Measurements from ENCODE around the gene PLXNB2. TPM values are rescaled to one million over a fixed set of nuclear protein-coding genes. Genes with fewer than 3 reads are reported as not detected.

The PLXNB2 gene
- polyA plus RNA-seq, 1 experiment: 68.0 TPM

GRCh38 chr22:50238755-50239154 lies 68.7 kb downstream of the PLXNB2 start:
- DNase-seq (ENCODE audit: low read depth, low spot score): no peak
- ChIA-PET POLR2A (no interaction called here), CTCF (interaction anchor here (0.9 to 2.6 kb wide), 2 partner anchors 8 to 128 kb away, joined by 4 to 6 read pairs; no protein-coding TSS in a partner anchor)
- no peaks in the 10 kb centered on the region for H3K27me3 ChIP-seq (ENCODE audit: control insufficient read depth, insufficient read depth, low read length)
- TF ChIP-seq CTCF (IDR thresholded peaks at IDR 0.05; ENCODE audit: low read depth, low read length): no peak
- H3K27ac ChIP-seq (ENCODE audit: low read depth, low read length): no peak overlapping the region
- no peak overlapping the region for H3K4me3 ChIP-seq (ENCODE audit: low read depth, low read length)
- H3K9me3 ChIP-seq (ENCODE audit: control insufficient read depth, insufficient read depth, low read length): peaks cover 11% of the 10 kb centered on the region; the same call in 1 of the 2 replicates

- H3K9me3 ChIP-seq (ENCODE audit: control insufficient read depth, insufficient read depth, low read length): peaks cover 11% of the 10 kb centered on the region; the same call in 1 of the 2 replicates
- H3K4me3 ChIP-seq (ENCODE audit: low read depth, low read length): no peak overlapping the region
- peak; percentile 58 for TF ChIP-seq CTCF (IDR thresholded peaks at IDR 0.05; ENCODE audit: low read depth, low read length)
- ChIA-PET POLR2A (interaction anchor here (1.0 kb wide), 1 partner anchor 15 kb away, joined by 3 read pairs; the partner anchor contains the start of gene HDAC10), CTCF (interaction anchor here (1.4 to 2.6 kb wide), 3 partner anchors 15 to 130 kb away, joined by 3 to 6 read pairs (median 3); no protein-coding TSS in a partner anchor)
- H3K27me3 ChIP-seq (ENCODE audit: control insufficient read depth, insufficient read depth, low read length): no peaks in the 10 kb centered on the region
- H3K27ac ChIP-seq (ENCODE audit: low read depth, low read length): no peak overlapping the region
- DNase-seq (ENCODE audit: low read depth, low spot score): no peak
Measured at GRCh38 chr22:50236731-50237409, 70.6 kb downstream of the PLXNB2 start.

DNA sequence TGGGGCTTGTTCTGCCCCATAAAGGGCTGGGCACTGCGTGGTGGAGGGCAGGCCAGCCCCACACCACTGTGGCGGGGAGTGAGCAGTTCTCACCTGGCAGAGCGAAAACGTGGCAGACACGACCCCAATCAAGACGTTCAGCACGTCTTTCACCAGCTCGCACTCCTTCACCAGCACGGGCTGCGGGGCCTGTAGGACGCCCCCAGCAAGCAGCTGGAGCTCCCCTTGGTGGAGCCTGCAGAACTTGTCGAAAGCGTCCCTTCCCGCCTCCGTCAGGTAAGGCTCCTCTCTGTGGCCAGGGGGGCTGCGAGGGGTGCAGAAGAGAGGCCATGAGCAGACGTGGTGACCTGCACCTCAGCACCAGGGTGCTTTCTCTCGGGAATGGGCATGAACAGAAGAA lies 74.2 kb downstream of the PLXNB2 start:
- ChIA-PET POLR2A (no interaction called here), CTCF (no interaction called here)
- no peak for DNase-seq (ENCODE audit: low read depth, low spot score)
- no peaks in the 10 kb centered on the region for H3K27me3 ChIP-seq (ENCODE audit: control insufficient read depth, insufficient read depth, low read length)
- H3K9me3 ChIP-seq (ENCODE audit: control insufficient read depth, insufficient read depth, low read length): peaks cover 11% of the 10 kb centered on the region; the same call in 1 of the 2 replicates
- H3K4me3 ChIP-seq (ENCODE audit: low read depth, low read length): no peak overlapping the region
- no peak overlapping the region for H3K27ac ChIP-seq (ENCODE audit: low read depth, low read length)
- TF ChIP-seq CTCF (IDR thresholded peaks at IDR 0.05; ENCODE audit: low read depth, low read length): no peak

DNA sequence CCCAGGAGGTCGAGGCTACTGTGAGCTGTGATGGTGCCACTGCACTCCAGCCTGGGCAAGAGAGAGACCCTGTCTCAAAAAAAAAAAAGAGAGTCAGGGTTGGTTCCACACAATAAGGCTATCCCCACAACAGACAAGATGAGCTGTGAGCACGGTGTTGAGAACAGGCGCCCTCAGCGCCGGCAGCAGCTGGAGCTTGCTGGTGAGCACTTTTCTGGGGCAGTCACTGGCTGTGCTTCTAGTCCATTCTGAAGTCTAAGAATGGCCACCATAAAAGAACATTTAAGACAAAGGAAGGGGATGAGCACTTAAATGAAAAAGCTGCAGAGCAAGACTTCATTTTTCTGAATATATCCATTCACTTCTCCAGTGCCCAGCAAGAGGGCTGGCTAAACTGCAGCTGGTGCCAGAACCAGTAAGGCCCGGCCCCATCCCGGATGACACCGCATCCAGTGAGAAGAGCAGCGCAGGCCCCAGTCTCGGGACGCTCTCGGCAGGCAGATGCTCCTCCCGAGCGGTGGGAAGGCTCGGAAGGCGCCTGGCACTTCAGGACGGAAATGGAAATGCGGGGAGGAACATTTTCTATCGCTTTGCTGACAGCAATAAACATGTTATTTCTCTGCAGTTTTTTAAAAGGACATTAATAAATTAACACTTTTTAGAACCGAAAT lies 74.8 kb downstream of the PLXNB2 start:
- ChIA-PET CTCF (no interaction called here), POLR2A (interaction anchor here (0.7 kb wide), 2 partner anchors 159 to 182 kb away, joined by 3 to 4 read pairs; no protein-coding TSS in a partner anchor)
- Histone ChIP-seq H3K27ac (ENCODE audit: low read depth, low read length) (no peak overlapping the region), H3K9me3 (ENCODE audit: control insufficient read depth, insufficient read depth, low read length) (peaks cover 11% of the 10 kb centered on the region; the same call in 1 of the 2 replicates), H3K4me3 (ENCODE audit: low read depth, low read length) (no peak overlapping the region), H3K27me3 (ENCODE audit: control insufficient read depth, insufficient read depth, low read length) (no peaks in the 10 kb centered on the region)
- no peak for DNase-seq (ENCODE audit: low read depth, low spot score)
- no peak for TF ChIP-seq CTCF (IDR thresholded peaks at IDR 0.05; ENCODE audit: low read depth, low read length)

DNA sequence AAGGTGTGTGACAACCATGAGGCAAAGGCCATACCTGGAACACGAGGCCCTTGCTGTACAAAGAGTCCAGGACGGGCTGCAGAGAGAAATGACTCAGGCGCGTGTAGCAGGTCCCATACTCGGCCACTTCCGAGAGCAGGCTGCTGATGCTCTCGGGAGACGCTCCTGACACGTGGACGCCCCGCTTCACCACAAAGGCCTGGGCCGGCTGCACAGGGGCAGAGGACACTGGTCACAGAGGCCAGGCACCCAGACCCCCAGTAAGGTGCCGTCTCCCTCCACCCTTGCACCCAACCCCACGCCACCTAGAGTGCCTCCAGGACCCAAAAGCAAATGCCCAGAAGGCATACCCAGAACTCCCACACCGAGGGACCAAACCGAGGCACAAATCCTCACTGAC lies 78.1 kb downstream of the PLXNB2 start:
- CTCF ChIA-PET: interaction anchor here (0.6 to 1.4 kb wide), 3 partner anchors 12 to 130 kb away, joined by 3 to 9 read pairs (median 4); no protein-coding TSS in a partner anchor
- no peak for TF ChIP-seq CTCF (IDR thresholded peaks at IDR 0.05; ENCODE audit: low read depth, low read length)
- POLR2A ChIA-PET: no interaction called here
- Histone ChIP-seq H3K27ac (ENCODE audit: low read depth, low read length) (no peak overlapping the region), H3K27me3 (ENCODE audit: control insufficient read depth, insufficient read depth, low read length) (no peaks in the 10 kb centered on the region), H3K9me3 (ENCODE audit: control insufficient read depth, insufficient read depth, low read length) (peaks cover 1% of the 10 kb centered on the region; the same call in 1 of the 2 replicates), H3K4me3 (ENCODE audit: low read depth, low read length) (no peak overlapping the region)
- DNase-seq (ENCODE audit: low read depth, low spot score): no peak

Measured in AG04450 (cell line).